CD14-positive monocyte (primary cell): ENCODE data around the gene NPTX2. TPM values are rescaled to one million over a fixed set of nuclear protein-coding genes. Genes with fewer than 3 reads are reported as not detected.

Source experiments
- DNase-seq, 3 donors: peaks; one replicate each; pipeline ENCODE4 v3.0.0-alpha.2; 2011 to 2022
- H2AFZ ChIP-seq: 2 replicates; pipeline ENCODE4 v1.6.0; 2012; ENCODE audit warnings: mild to moderate bottlenecking, low read depth, low read length, inconsistent platforms; ENCODE audit not compliant: insufficient read depth, poor library complexity, severe bottlenecking
- H3K27ac ChIP-seq, 2 donors: 1 replicate in 1 of 2; 2 replicates in 1 of 2; pipeline ENCODE4 v1.5.1; 2012 to 2013; ENCODE audit warnings: low read length in 2 of 2, control low read depth in 1 of 2, inconsistent platforms in 1 of 2, low read depth in 1 of 2, mild to moderate bottlenecking in 1 of 2
- H3K27me3 ChIP-seq, 2 donors: one replicate each; pipeline versions ENCODE4 v1.6.0 to v1.6.1; 2011 to 2013; ENCODE audit warnings: low read length in 2 of 2; ENCODE audit not compliant: control insufficient read depth in 2 of 2, insufficient read depth in 2 of 2
- H3K36me3 ChIP-seq, 2 donors: replicated peaks in 1 of 2; 1 replicate in 1 of 2; 2 replicates in 1 of 2; pipeline versions ENCODE4 v1.5.1 to v1.6.1; 2012 to 2013; ENCODE audit warnings: low read length in 2 of 2, control low read depth in 1 of 2, inconsistent platforms in 1 of 2, mild to moderate bottlenecking in 1 of 2; ENCODE audit not compliant: insufficient read depth in 2 of 2, control insufficient read depth in 1 of 2
- H3K4me1 ChIP-seq, 2 donors: 1 replicate in 1 of 2; 2 replicates in 1 of 2; pipeline versions ENCODE4 v1.5.1 to v1.6.1; 2012 to 2013; ENCODE audit warnings: low read length in 2 of 2, control low read depth in 1 of 2, inconsistent platforms in 1 of 2, mild to moderate bottlenecking in 1 of 2, moderate library complexity in 1 of 2; ENCODE audit not compliant: insufficient read depth in 2 of 2, control insufficient read depth in 1 of 2
- H3K4me2 ChIP-seq: replicated peaks from 2 replicates; pipeline ENCODE3; 2012; ENCODE audit warnings: low read length, moderate library complexity, mild to moderate bottlenecking; ENCODE audit not compliant: poor library complexity, severe bottlenecking; ENCODE audit errors: extremely low read depth
- H3K4me3 ChIP-seq, 3 experiments: fragments of 200-600 bp in 1 of 3; sonication (generic) in 1 of 3; replicated peaks in 1 of 3; 1 replicate in 2 of 3; 2 replicates in 1 of 3; pipeline ENCODE4 v1.5.1; 2011 to 2013; ENCODE audit warnings: low read length in 3 of 3, mild to moderate bottlenecking in 3 of 3, control low read depth in 2 of 3, low read depth in 2 of 3, inconsistent platforms in 1 of 3, moderate library complexity in 1 of 3
- H3K79me2 ChIP-seq: 2 replicates; pipeline ENCODE4 v1.6.0; 2012; ENCODE audit warnings: mild to moderate bottlenecking, control low read depth, inconsistent platforms, low read length, moderate library complexity; ENCODE audit not compliant: insufficient read depth
- H3K9ac ChIP-seq: 2 replicates; pipeline ENCODE4 v1.6.0; 2017; ENCODE audit warnings: low read length, mild to moderate bottlenecking; ENCODE audit not compliant: insufficient read depth, poor library complexity, severe bottlenecking
- H3K9me3 ChIP-seq, 2 donors: replicated peaks in 1 of 2; 1 replicate in 1 of 2; 2 replicates in 1 of 2; pipeline versions ENCODE4 v1.5.1 to v1.6.1; 2012 to 2013; ENCODE audit warnings: low read length in 2 of 2, control low read depth in 1 of 2; ENCODE audit not compliant: control insufficient read depth in 1 of 2, insufficient read depth in 1 of 2
- H4K20me1 ChIP-seq: 2 replicates; pipeline ENCODE4 v1.6.0; 2012; ENCODE audit warnings: mild to moderate bottlenecking, low read length, control low read depth, moderate library complexity; ENCODE audit not compliant: insufficient read depth
- H3K27ac Mint-ChIP-seq, 7 donors: one replicate each; pipeline ENCODE4 v1.8.0; 2020; ENCODE audit warnings: mild to moderate bottlenecking in 7 of 7, mixed read lengths in 7 of 7, moderate library complexity in 6 of 7, inconsistent platforms in 2 of 7
- H3K27me3 Mint-ChIP-seq, 3 donors: one replicate each; pipeline ENCODE4 v1.8.0; 2021 to 2022; ENCODE audit warnings: low read depth in 3 of 3, mild to moderate bottlenecking in 3 of 3, mixed read lengths in 3 of 3, moderate library complexity in 3 of 3, inconsistent platforms in 1 of 3
- H3K36me3 Mint-ChIP-seq, 2 donors: one replicate each; pipeline ENCODE4 v1.8.0; 2020; ENCODE audit warnings: mixed read lengths in 2 of 2, inconsistent platforms in 1 of 2, mild to moderate bottlenecking in 1 of 2
- H3K4me1 Mint-ChIP-seq: one replicate; pipeline ENCODE4 v1.8.0; 2020; ENCODE audit warnings: mild to moderate bottlenecking, mixed read lengths
- H3K4me3 Mint-ChIP-seq, 2 donors: one replicate each; pipeline ENCODE4 v1.8.0; 2020; ENCODE audit warnings: mild to moderate bottlenecking in 2 of 2, mixed read lengths in 2 of 2, moderate library complexity in 1 of 2
- H3K9me3 Mint-ChIP-seq, 7 donors: one replicate each; pipeline ENCODE4 v1.8.0; 2020 to 2022; ENCODE audit warnings: mixed read lengths in 7 of 7, mild to moderate bottlenecking in 6 of 7, moderate library complexity in 6 of 7, inconsistent platforms in 2 of 7
- CTCF ChIP-seq: fragments of 200-600 bp; IDR thresholded peaks from one replicate; pipeline ENCODE4 v1.8.0; 2022; ENCODE audit warnings: antibody characterized with exemption, mild to moderate bottlenecking
- WGBS: methylation state at CpG from one replicate; pipeline ENCODE4 v1.1.5; 2013; ENCODE audit warnings: missing lambda C conversion rate; ENCODE audit not compliant: insufficient coverage; 5-methylcytosine and 5-hydroxymethylcytosine counted together
- intact Hi-C, 2 donors: fragments of 100-400 bp; cut with micrococcal nuclease; formaldehyde crosslinking; loops; one replicate each; pipeline versions ENCODE4 v1.15.0 to v1.15.1; 2023
- polyA plus RNA-seq, 3 donors: library from polyadenylated mRNA; depleted of rRNA in 1 of 3; unstranded in 2 of 3; stranded (reverse) in 1 of 3; fragments of 300-500 nt in 2 of 3; fragments of >200 nt in 1 of 3; fragmentation: Illumina TruSeq in 2 of 3; gene quantifications; 1 replicate in 2 of 3; 2 replicates in 1 of 3; pipeline ENCODE4 v1.2.3, GENCODE V29; 2012 to 2021

The NPTX2 gene
- polyA plus RNA-seq, 3 donors: not detected

GRCh38 chr7:98656899-98657298, 39.8 kb downstream of the NPTX2 start:
- H3K4me1 Mint-ChIP-seq: no peaks in the 10 kb centered on the region
- no peak for DNase-seq
- Histone ChIP-seq H3K9ac (no peak overlapping the region), H3K4me1 (no peaks in the 10 kb centered on the region), H3K4me2 (no peak overlapping the region), H3K79me2 (no peaks in the 10 kb centered on the region), H3K4me3 (no peak overlapping the region), H3K27me3 (no peaks in the 10 kb centered on the region), H3K36me3 (no peaks in the 10 kb centered on the region), H3K9me3 (peaks cover 24 to 37% of the 10 kb centered on the region in 2 donors), H2AFZ (no peak overlapping the region), H4K20me1 (no peaks in the 10 kb centered on the region), H3K27ac (no peak overlapping the region)
- WGBS: 94% methylated on average over 7 of the region's 7 CpGs
- peaks cover 0 to 16% (median 3%) of the 10 kb centered on the region in 7 donors for H3K9me3 Mint-ChIP-seq
- no peak overlapping the region for H3K27ac Mint-ChIP-seq
- H3K36me3 Mint-ChIP-seq: no peaks in the 10 kb centered on the region
- TF ChIP-seq CTCF: no peak
- peaks cover 2 to 3% (median 2%) of the 10 kb centered on the region in 3 donors for H3K27me3 Mint-ChIP-seq
- intact Hi-C loops: no loop called here
- no peak overlapping the region for H3K4me3 Mint-ChIP-seq

GRCh38 chr7:98657736-98658135, 40.7 kb downstream of the NPTX2 start:
- Histone ChIP-seq H3K36me3 (no peaks in the 10 kb centered on the region), H3K4me2 (no peak overlapping the region), H3K79me2 (no peaks in the 10 kb centered on the region), H3K9me3 (peaks cover 24 to 41% of the 10 kb centered on the region in 2 donors), H4K20me1 (no peaks in the 10 kb centered on the region), H3K4me1 (no peaks in the 10 kb centered on the region), H3K9ac (no peak overlapping the region), H2AFZ (no peak overlapping the region), H3K4me3 (no peak overlapping the region), H3K27ac (no peak overlapping the region), H3K27me3 (no peaks in the 10 kb centered on the region)
- Mint-ChIP-seq H3K4me1 (no peaks in the 10 kb centered on the region), H3K9me3 (peaks cover 2 to 17% (median 6%) of the 10 kb centered on the region in 7 donors), H3K36me3 (no peaks in the 10 kb centered on the region), H3K27me3 (peaks cover 2 to 5% (median 3%) of the 10 kb centered on the region in 3 donors), H3K4me3 (no peak overlapping the region), H3K27ac (no peak overlapping the region)
- WGBS: 80% methylated on average over 17 of the region's 17 CpGs
- DNase-seq: no peak
- intact Hi-C loops: no loop called here
- TF ChIP-seq CTCF: no peak
